Type B pancreatic cell (in vitro differentiated cells): ENCODE data around the gene PAH. TPM values are rescaled to one million over a fixed set of nuclear protein-coding genes. Genes with fewer than 3 reads are reported as not detected.

ENCODE experiments used
- DNase-seq: peaks from one replicate; pipeline ENCODE4 v3.0.0; 2021; ENCODE audit warnings: mixed read lengths; ENCODE audit not compliant: unreplicated experiment; ENCODE audit errors: extremely low spot score
- H3K27ac Mint-ChIP-seq: 2 replicates; pipeline ENCODE4 v1.8.0; 2021; ENCODE audit warnings: mild to moderate bottlenecking, mixed read lengths
- H3K27me3 Mint-ChIP-seq: 2 replicates; pipeline ENCODE4 v1.8.0; 2021; ENCODE audit warnings: mixed read lengths
- H3K36me3 Mint-ChIP-seq: 2 replicates; pipeline ENCODE4 v1.8.0; 2021; ENCODE audit warnings: mixed read lengths
- H3K4me1 Mint-ChIP-seq: one replicate; pipeline ENCODE4 v1.8.0; 2021; ENCODE audit warnings: mixed read lengths; ENCODE audit not compliant: unreplicated experiment
- H3K4me3 Mint-ChIP-seq: 2 replicates; pipeline ENCODE4 v1.8.0; 2021; ENCODE audit warnings: mild to moderate bottlenecking, mixed read lengths
- H3K9me3 Mint-ChIP-seq: 2 replicates; pipeline ENCODE4 v1.8.0; 2021; ENCODE audit warnings: mixed read lengths
- long read RNA-seq: library from polyadenylated mRNA; unstranded; transcript quantifications from one replicate; pipeline ENCODE4 v2.0.0, GENCODE V29; 2020
- total RNA-seq: library from RNA; stranded (reverse); gene quantifications from 2 replicates; pipeline ENCODE4 v1.2.1, GENCODE V29; 2021; ENCODE audit warnings: low replicate concordance
- TF ChIP-seq, protein P1 (sequence below): fragments of 200-600 bp; sonication (generic); conservative IDR thresholded peaks from 2 replicates; pipeline ENCODE4 v1.5.0; 2021; ENCODE audit warnings: antibody characterized with exemption, mild to moderate bottlenecking

Gene PAH
- 5.8 and 13.3 TPM in 2 replicates for total RNA-seq
- long read RNA-seq, full-length matches to known transcripts = 12 of 16 reads
- long read RNA-seq, partial matches to known transcripts = 3 of 16 reads
- long read RNA-seq, other reads (novel, unspliced or antisense) = 1 of 16 reads

DNA sequence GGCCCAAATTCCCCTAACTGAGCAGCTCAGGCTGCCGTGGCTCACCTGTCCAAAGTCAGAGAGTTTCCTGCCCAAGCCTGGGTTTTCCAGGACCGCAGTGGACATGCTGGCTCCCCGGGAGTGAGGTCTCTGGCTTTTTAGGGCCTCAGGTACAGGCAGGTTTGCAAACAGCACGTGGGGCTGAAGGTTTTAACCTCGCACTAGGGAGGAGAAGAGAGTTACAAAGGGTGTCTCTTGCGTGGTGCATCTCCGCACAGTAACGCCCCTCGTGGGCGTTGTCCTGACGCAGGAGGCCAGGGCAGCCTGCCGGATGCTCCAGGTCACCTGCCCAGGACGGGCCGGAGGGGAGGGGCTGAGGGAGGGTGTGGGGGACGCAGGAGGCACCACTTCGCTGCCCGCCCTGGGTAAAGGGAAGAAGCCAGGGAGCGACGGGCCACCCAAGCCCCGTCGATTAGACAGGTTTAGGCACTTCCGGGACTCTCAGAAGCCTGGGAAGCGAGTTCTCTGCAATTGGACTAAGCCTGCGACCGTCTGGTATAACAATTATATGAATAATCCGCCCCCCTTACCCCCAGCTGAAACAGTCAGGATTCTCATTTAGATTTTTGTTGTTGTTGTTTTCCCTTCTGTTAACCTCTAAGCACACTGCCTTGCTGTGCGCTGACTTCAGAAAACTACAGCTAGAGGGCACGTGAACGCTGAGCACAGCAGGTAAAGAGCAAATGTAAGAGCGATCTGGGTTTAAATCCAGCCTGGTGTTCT is at the start of gene PAH:
Gene PAH (minus strand): TSS at position 219 of the 762 bp plus-strand sequence. CDS start 114 bp downstream, at position 105.
- Mint-ChIP-seq H3K4me1 (peaks cover 8% of the 10 kb centered on the region), H3K4me3 (peak within 1 kb of the TSS; percentile 79), H3K27me3 (peaks cover 23% of the 10 kb centered on the region), H3K9me3 (no peaks in the 10 kb centered on the region), H3K27ac (peak within 1 kb of the TSS; percentile 22), H3K36me3 (no peaks in the 10 kb centered on the region)
- TF ChIP-seq, protein P1, sequence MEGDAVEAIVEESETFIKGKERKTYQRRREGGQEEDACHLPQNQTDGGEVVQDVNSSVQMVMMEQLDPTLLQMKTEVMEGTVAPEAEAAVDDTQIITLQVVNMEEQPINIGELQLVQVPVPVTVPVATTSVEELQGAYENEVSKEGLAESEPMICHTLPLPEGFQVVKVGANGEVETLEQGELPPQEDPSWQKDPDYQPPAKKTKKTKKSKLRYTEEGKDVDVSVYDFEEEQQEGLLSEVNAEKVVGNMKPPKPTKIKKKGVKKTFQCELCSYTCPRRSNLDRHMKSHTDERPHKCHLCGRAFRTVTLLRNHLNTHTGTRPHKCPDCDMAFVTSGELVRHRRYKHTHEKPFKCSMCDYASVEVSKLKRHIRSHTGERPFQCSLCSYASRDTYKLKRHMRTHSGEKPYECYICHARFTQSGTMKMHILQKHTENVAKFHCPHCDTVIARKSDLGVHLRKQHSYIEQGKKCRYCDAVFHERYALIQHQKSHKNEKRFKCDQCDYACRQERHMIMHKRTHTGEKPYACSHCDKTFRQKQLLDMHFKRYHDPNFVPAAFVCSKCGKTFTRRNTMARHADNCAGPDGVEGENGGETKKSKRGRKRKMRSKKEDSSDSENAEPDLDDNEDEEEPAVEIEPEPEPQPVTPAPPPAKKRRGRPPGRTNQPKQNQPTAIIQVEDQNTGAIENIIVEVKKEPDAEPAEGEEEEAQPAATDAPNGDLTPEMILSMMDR = peak; percentile 25
- DNase-seq = no peak

DNA sequence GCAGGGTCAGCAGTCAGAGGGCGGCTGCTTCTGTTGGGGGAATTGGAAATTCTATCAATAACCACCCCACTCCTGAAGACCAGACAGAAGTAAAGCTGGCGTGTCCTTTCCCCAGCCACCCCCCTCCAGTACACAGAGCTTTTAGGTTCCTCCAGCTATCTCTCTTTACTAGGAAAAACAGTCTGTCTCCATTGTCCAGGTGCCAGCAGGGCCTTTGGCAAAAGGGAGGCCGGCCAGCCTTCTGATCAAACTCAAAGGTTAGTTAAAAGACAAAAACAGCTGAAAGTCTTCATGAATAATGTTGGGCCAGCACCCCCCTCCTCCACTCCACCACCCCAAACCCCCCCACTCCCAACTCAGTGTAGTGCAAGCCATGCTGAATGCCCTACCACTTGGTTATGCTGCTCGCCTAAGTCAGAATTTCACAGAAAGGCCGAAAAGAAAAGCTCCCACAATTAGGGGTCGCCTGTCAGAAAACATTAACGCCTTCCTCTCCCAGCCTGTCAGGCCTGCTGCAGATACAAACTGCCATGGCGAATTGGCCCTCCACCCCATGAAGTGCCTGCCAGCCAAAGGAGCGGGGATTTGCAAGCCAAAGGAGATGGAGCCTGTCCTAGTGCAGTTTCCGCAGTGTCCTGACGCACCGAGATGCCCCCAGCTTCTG is 49.3 kb upstream of the PAH start:
- Mint-ChIP-seq H3K4me1 (peaks cover 8% of the 10 kb centered on the region), H3K27ac (no peak overlapping the region), H3K4me3 (peak overlapping the region; percentile 20), H3K36me3 (peaks cover 5% of the 10 kb centered on the region), H3K27me3 (peaks cover 97% of the 10 kb centered on the region), H3K9me3 (peaks cover 4% of the 10 kb centered on the region)
- no peak for DNase-seq
- TF ChIP-seq, protein P1 = no peak

DNA sequence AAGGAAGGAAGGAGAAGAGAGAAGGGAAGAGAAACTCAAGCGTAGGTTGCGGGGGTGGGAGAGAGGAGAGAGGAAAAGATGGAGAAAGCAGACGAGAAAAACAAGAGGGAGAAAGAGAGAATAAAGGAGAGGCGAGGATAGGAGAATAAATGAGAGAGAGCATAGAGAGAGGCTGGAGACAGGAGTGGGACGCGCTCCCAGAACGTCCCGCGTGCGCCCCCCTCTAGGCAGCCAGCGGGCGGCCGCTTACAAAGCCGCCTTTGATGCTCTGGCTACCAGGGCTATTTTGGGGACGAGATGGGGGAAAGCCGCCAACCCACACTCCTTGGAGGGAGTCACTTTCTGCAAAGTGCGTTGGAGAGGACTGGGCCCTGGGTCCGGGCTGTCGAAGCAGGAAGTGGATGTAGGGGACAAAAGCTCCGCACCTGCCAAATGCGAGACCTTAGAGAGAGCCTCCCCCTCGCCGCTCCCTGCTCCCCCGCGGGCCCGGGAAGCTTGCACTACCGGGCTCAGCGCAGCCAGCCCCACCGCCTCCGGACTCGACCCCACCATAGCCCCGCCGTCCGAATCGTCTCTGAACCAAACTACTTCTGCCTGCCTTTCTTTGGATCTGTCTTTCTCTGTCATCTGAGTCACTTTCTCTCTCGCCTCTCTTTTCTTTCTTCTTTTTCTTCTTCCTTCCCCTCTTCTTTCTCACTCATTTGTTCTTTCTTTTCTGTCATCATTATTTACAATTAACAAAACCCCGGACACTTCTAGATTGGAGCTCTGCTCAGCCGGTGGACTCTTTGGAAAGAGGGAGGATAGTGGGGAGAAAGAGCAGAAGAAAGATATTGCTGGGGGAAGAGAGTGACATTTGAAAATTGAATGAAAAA is 48.5 kb upstream of the PAH start:
- Mint-ChIP-seq H3K9me3 (peaks cover 4% of the 10 kb centered on the region), H3K27me3 (peaks cover 97% of the 10 kb centered on the region), H3K4me1 (peaks cover 8% of the 10 kb centered on the region), H3K4me3 (peak overlapping the region; percentile 82), H3K27ac (no peak overlapping the region), H3K36me3 (peaks cover 5% of the 10 kb centered on the region)
- no peak for DNase-seq
- TF ChIP-seq, protein P1 = no peak

DNA sequence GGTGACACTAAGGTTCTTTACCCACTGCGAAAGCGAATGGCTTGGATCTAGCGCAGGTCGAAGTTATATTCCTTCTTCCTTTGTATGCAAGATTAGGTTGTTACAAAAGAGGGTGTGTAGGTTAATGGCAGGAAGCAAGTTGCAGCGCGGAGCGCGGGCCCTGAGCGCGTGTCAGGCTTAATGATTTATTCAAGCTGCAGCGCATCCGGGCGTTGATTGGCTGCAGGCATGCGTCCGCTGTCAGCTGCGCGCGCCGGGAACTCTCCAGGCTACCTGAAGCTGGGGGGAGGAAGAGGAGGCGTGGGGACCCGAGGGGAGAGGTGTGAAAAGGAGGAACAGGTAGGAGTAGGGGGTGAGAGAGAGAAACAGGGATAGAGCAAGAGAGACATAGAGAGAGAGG is 47.8 kb upstream of the PAH start:
- Mint-ChIP-seq H3K4me1 (peaks cover 8% of the 10 kb centered on the region), H3K36me3 (peaks cover 5% of the 10 kb centered on the region), H3K27ac (no peak overlapping the region), H3K9me3 (peaks cover 4% of the 10 kb centered on the region), H3K27me3 (peaks cover 97% of the 10 kb centered on the region), H3K4me3 (peak overlapping the region; percentile 82)
- DNase-seq = no peak
- TF ChIP-seq, protein P1 = no peak

DNA sequence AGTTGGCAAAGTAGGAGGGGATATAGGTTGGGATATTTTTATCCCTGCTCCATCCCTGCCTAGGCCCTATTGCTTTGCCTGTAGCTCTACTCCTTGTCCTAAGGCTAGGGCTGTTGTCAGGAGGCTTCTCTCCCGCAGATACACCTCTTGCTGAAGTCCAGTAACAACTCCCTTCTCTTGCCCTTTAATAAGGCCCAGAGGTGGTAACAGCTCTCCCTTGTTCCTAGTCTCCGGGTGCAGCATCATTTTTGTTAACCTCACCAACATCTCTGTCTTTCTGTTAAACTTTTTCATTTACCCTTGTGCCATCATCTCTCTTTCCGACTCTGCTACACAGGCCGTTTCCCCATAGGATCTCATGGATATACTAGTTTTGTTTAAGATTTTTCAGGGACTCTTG is 46.8 kb upstream of the PAH start:
- TF ChIP-seq, protein P1 = no peak
- H3K27ac Mint-ChIP-seq = no peak overlapping the region
- H3K27me3 Mint-ChIP-seq = peaks cover 100% of the 10 kb centered on the region
- H3K4me1 Mint-ChIP-seq = peaks cover 14% of the 10 kb centered on the region
- DNase-seq = no peak
- H3K36me3 Mint-ChIP-seq = peaks cover 5% of the 10 kb centered on the region
- peak overlapping the region; percentile 35 for H3K4me3 Mint-ChIP-seq
- H3K9me3 Mint-ChIP-seq = peaks cover 4% of the 10 kb centered on the region
